C4-2B (cell line): ENCODE measurements around the gene OR5P2.

ENCODE experiments used
- H3K27ac ChIP-seq: fragments of 450-650 bp; 2 replicates; pipeline ENCODE4 v1.5.1; 2017
- CTCF ChIP-seq: fragments of 450-650 bp; conservative IDR thresholded peaks from 2 replicates; pipeline ENCODE4 v1.5.1; 2017; ENCODE audit warnings: mild to moderate bottlenecking
- ZFX ChIP-seq: fragments of 450-650 bp; IDR thresholded peaks from 2 replicates; pipeline ENCODE4 v1.6.1; 2017

The OR5P2 gene

GRCh38 chr11:7796842-7797241 lies at the start of gene OR5P2:
Gene OR5P2 (minus strand): TSS chr11:7796942. CDS start chr11:7796942, 0 bp downstream.
- H3K27ac ChIP-seq: no peak within 1 kb of the TSS
- no peak for TF ChIP-seq CTCF
- TF ChIP-seq ZFX: no peak

- TF ChIP-seq CTCF (no peak), ZFX (no peak)
- no peak overlapping the region for H3K27ac ChIP-seq
Observed at GRCh38 chr11:7846003-7846402, 49.3 kb upstream of the OR5P2 start.

GRCh38 chr11:7844986-7845385 lies 48.2 kb upstream of the OR5P2 start:
- H3K27ac ChIP-seq: no peak overlapping the region
- TF ChIP-seq ZFX (no peak), CTCF (no peak)

- no peak overlapping the region for H3K27ac ChIP-seq
- TF ChIP-seq CTCF: no peak
- no peak for TF ChIP-seq ZFX
Observed at GRCh38 chr11:7844521-7844920, 47.8 kb upstream of the OR5P2 start.

- no peak overlapping the region for H3K27ac ChIP-seq
- TF ChIP-seq ZFX (no peak), CTCF (no peak)
Observed at GRCh38 chr11:7840578-7840977, 43.8 kb upstream of the OR5P2 start.

GRCh38 chr11:7833527-7833926 lies 36.8 kb upstream of the OR5P2 start:
- H3K27ac ChIP-seq: no peak overlapping the region
- TF ChIP-seq ZFX (no peak), CTCF (no peak)

GRCh38 chr11:7830740-7831139 lies 34.0 kb upstream of the OR5P2 start, which contains the start of gene OR5P3:
Gene OR5P3 (minus strand): TSS chr11:7830840.
- H3K27ac ChIP-seq: no peak within 1 kb of the TSS
- TF ChIP-seq ZFX (no peak), CTCF (no peak)
